NCI-H2171 treated with DMSO at 0.1 percent for 48 hours (cell line): Measurements from ENCODE around the gene ZNF19.

ENCODE experiments used
- DNase-seq: peaks from one replicate; lab custom pipeline; 2025; lab: John Stamatoyannopoulos, UW

ZNF19 gene

GRCh38 chr16:71441348-71442050 is 47.6 kb downstream of the ZNF19 start:
- DNase-seq = no peak

GRCh38 chr16:71440669-71441347 is 48.3 kb downstream of the ZNF19 start:
- DNase-seq = no peak

- DNase-seq = no peak
Observed at GRCh38 chr16:71439523-71439922, 49.6 kb downstream of the ZNF19 start.

GRCh38 chr16:71436473-71436872 is 52.7 kb downstream of the ZNF19 start:
- no peak for DNase-seq

GRCh38 chr16:71432906-71433305 is 56.2 kb downstream of the ZNF19 start:
- no peak for DNase-seq

GRCh38 chr16:71431991-71432390 is 57.1 kb downstream of the ZNF19 start:
- DNase-seq = no peak

- DNase-seq = no peak
Observed at GRCh38 chr16:71431176-71431575, 57.9 kb downstream of the ZNF19 start.

GRCh38 chr16:71430744-71431143 is 58.4 kb downstream of the ZNF19 start:
- DNase-seq = no peak

- no peak for DNase-seq
Observed at GRCh38 chr16:71429581-71429980, 59.5 kb downstream of the ZNF19 start.

GRCh38 chr16:71428883-71429282 is 60.2 kb downstream of the ZNF19 start:
- no peak for DNase-seq

- DNase-seq = no peak
Observed at GRCh38 chr16:71428385-71428784, 60.7 kb downstream of the ZNF19 start.

GRCh38 chr16:71426880-71427615 is 62.1 kb downstream of the ZNF19 start:
- DNase-seq = no peak

- peak; percentile 71 for DNase-seq
Observed at GRCh38 chr16:71426069-71426879, 62.9 kb downstream of the ZNF19 start.

- DNase-seq = no peak
Observed at GRCh38 chr16:71425746-71426068, 63.4 kb downstream of the ZNF19 start.

GRCh38 chr16:71424626-71425025 is 64.5 kb downstream of the ZNF19 start:
- no peak for DNase-seq

- DNase-seq = no peak
Observed at GRCh38 chr16:71423865-71424264, 65.3 kb downstream of the ZNF19 start.
